Astrocyte (in vitro differentiated cells and primary cell): ENCODE measurements around the gene WHRN. TPM values are rescaled to one million over a fixed set of nuclear protein-coding genes. Genes with fewer than 3 reads are reported as not detected.

Source experiments
- DNase-seq: peaks from one replicate; pipeline ENCODE4 v3.0.0-alpha.2; 2010; ENCODE audit warnings: low read depth
- FAIRE-seq: peaks from 2 replicates; lab custom pipeline; 2011; peaks lifted over from hg19 to GRCh38; lab: Jason Lieb, UNC
- H2AFZ ChIP-seq: 2 replicates; pipeline ENCODE4 v1.6.0; 2012; ENCODE audit warnings: low read depth, low read length, inconsistent platforms
- H3K27ac ChIP-seq: 2 replicates; pipeline ENCODE4 v1.5.1; 2011; ENCODE audit warnings: low read depth, low read length, inconsistent platforms
- H3K27me3 ChIP-seq: 2 replicates; pipeline ENCODE4 v1.6.0; 2011; ENCODE audit warnings: low read length, inconsistent platforms; ENCODE audit not compliant: insufficient read depth
- H3K36me3 ChIP-seq: 2 replicates; pipeline ENCODE4 v1.5.1; 2011; ENCODE audit warnings: low read length, inconsistent platforms; ENCODE audit not compliant: insufficient read depth
- H3K4me1 ChIP-seq: 2 replicates; pipeline ENCODE4 v1.5.1; 2011; ENCODE audit warnings: low read length, inconsistent platforms; ENCODE audit not compliant: insufficient read depth
- H3K4me2 ChIP-seq: 2 replicates; pipeline ENCODE4 v1.6.0; 2012; ENCODE audit warnings: low read length, inconsistent platforms
- H3K4me3 ChIP-seq: 2 replicates; pipeline ENCODE4 v1.5.1; 2011; ENCODE audit warnings: low read depth, mild to moderate bottlenecking, low read length, inconsistent platforms; ENCODE audit not compliant: insufficient read depth
- H3K79me2 ChIP-seq: 2 replicates; pipeline ENCODE4 v1.6.0; 2012; ENCODE audit warnings: mild to moderate bottlenecking, low read length, inconsistent platforms; ENCODE audit not compliant: insufficient read depth
- H3K9ac ChIP-seq: 2 replicates; pipeline ENCODE4 v1.6.0; 2012; ENCODE audit warnings: mild to moderate bottlenecking, low read length, inconsistent platforms
- H3K9me3 ChIP-seq: 2 replicates; pipeline ENCODE4 v1.5.1; 2012; ENCODE audit warnings: low read depth, mild to moderate bottlenecking, low read length, inconsistent platforms; ENCODE audit not compliant: insufficient read depth
- H4K20me1 ChIP-seq: 2 replicates; pipeline ENCODE4 v1.6.0; 2012; ENCODE audit warnings: low read length, inconsistent platforms; ENCODE audit not compliant: insufficient read depth
- H3K27ac Mint-ChIP-seq: one replicate; pipeline ENCODE4 v1.8.0; 2021; ENCODE audit warnings: mild to moderate bottlenecking, mixed read lengths; ENCODE audit not compliant: unreplicated experiment
- H3K27me3 Mint-ChIP-seq: one replicate; pipeline ENCODE4 v1.8.0; 2021; ENCODE audit warnings: low read depth, mixed read lengths; ENCODE audit not compliant: unreplicated experiment
- H3K36me3 Mint-ChIP-seq: one replicate; pipeline ENCODE4 v1.8.0; 2021; ENCODE audit warnings: low read depth, mixed read lengths; ENCODE audit not compliant: unreplicated experiment
- H3K4me1 Mint-ChIP-seq: one replicate; pipeline ENCODE4 v1.8.0; 2021; ENCODE audit warnings: low read depth, mixed read lengths; ENCODE audit not compliant: unreplicated experiment
- H3K4me3 Mint-ChIP-seq: one replicate; pipeline ENCODE4 v1.8.0; 2021; ENCODE audit warnings: mild to moderate bottlenecking, moderate library complexity, mixed read lengths; ENCODE audit not compliant: unreplicated experiment
- H3K9me3 Mint-ChIP-seq: one replicate; pipeline ENCODE4 v1.8.0; 2021; ENCODE audit warnings: mild to moderate bottlenecking, mixed read lengths; ENCODE audit not compliant: unreplicated experiment
- CTCF ChIP-seq: IDR thresholded peaks from 2 replicates; pipeline ENCODE4 v1.5.1; 2011; ENCODE audit warnings: low read depth, mild to moderate bottlenecking, inconsistent platforms, low read length, moderate library complexity; ENCODE audit not compliant: insufficient read depth
- EZH2 ChIP-seq: IDR thresholded peaks from 2 replicates; pipeline ENCODE4 v1.6.1; 2012; ENCODE audit warnings: mild to moderate bottlenecking, low read length, inconsistent platforms; ENCODE audit not compliant: insufficient read depth
- total RNA-seq: library from RNA; stranded (reverse); gene quantifications from 2 replicates; pipeline ENCODE4 v1.2.1, GENCODE V29; 2021

Gene WHRN
- total RNA-seq, 1 donor from 2014 or later = 10.2 TPM

DNA sequence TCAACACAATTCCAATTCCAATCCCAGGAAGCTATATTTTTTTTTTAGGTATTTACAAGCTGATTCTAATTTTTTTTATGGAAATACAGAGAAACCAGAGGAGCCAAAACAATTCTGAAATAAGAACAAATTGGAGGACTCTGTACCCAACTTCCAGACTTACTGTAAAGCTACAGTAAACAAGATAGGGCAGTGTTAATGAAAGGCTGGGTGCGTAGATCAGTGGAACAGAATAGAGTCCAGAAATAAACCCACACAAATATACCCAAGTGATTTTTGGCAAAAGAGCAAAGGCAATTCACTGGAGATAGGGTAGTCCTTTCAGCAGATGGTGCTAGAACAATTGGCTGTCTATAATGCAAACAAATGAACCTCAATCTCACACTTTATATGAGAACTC is 50.6 kb downstream of the WHRN start:
- Histone ChIP-seq H3K79me2 (no peaks in the 10 kb centered on the region), H3K9ac (no peak overlapping the region), H3K4me2 (no peak overlapping the region), H3K4me3 (no peak overlapping the region), H3K27me3 (peaks cover 5% of the 10 kb centered on the region), H3K9me3 (no peaks in the 10 kb centered on the region), H3K36me3 (no peaks in the 10 kb centered on the region), H2AFZ (no peak overlapping the region), H3K27ac (no peak overlapping the region), H3K4me1 (no peaks in the 10 kb centered on the region), H4K20me1 (no peaks in the 10 kb centered on the region)
- H3K27ac Mint-ChIP-seq = no peak overlapping the region
- H3K9me3 Mint-ChIP-seq = peaks cover 3% of the 10 kb centered on the region
- TF ChIP-seq EZH2 = no peak
- no peak for TF ChIP-seq CTCF
- H3K4me1 Mint-ChIP-seq = no peaks in the 10 kb centered on the region
- FAIRE-seq (no peak), DNase-seq (no peak)
- H3K4me3 Mint-ChIP-seq = no peak overlapping the region
- peaks cover 11% of the 10 kb centered on the region for H3K27me3 Mint-ChIP-seq
- peaks cover 6% of the 10 kb centered on the region for H3K36me3 Mint-ChIP-seq

- TF ChIP-seq CTCF (no peak), EZH2 (no peak)
Observed at GRCh38 chr9:114452219-114453165, 52.8 kb downstream of the WHRN start.

DNA sequence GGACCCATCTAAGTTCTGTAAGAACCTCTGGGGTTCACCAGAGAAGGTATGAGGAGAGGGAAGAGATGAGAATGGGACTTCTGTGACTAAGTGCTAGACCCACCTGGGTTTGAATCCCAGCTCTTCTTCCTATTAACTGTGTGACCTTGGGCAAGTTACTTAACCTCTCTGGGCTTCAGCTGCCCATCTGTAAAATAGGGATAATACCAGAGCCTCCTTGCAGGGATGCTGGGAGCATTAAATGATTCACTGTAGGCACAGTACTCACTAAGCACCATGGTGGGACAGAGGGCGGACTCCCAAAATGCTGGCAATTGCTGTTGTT is 53.6 kb downstream of the WHRN start:
- Mint-ChIP-seq H3K4me3 (no peak overlapping the region), H3K27me3 (peaks cover 26% of the 10 kb centered on the region), H3K36me3 (no peaks in the 10 kb centered on the region), H3K27ac (no peak overlapping the region), H3K4me1 (peaks cover 5% of the 10 kb centered on the region), H3K9me3 (no peaks in the 10 kb centered on the region)
- Histone ChIP-seq H3K27ac (no peak overlapping the region), H3K27me3 (peaks cover 13% of the 10 kb centered on the region), H3K4me2 (no peak overlapping the region), H3K36me3 (no peaks in the 10 kb centered on the region), H4K20me1 (peaks cover 4% of the 10 kb centered on the region), H3K4me1 (peaks cover 7% of the 10 kb centered on the region), H2AFZ (no peak overlapping the region), H3K9ac (no peak overlapping the region), H3K4me3 (no peak overlapping the region), H3K79me2 (no peaks in the 10 kb centered on the region), H3K9me3 (no peaks in the 10 kb centered on the region)
- DNase-seq (no peak), FAIRE-seq (no peak)
- TF ChIP-seq EZH2 = no peak
- TF ChIP-seq CTCF = no peak

More at GRCh38 chr9:114452219-114453165, 52.8 kb downstream of the WHRN start:
- Histone ChIP-seq H3K4me1 (peaks cover 7% of the 10 kb centered on the region), H3K4me2 (no peak overlapping the region), H3K27ac (no peak overlapping the region), H3K4me3 (no peak overlapping the region), H3K27me3 (peaks cover 8% of the 10 kb centered on the region), H3K9ac (no peak overlapping the region), H3K79me2 (no peaks in the 10 kb centered on the region), H4K20me1 (peaks cover 4% of the 10 kb centered on the region), H3K9me3 (no peaks in the 10 kb centered on the region), H3K36me3 (no peaks in the 10 kb centered on the region), H2AFZ (no peak overlapping the region)
- no peak for FAIRE-seq
- Mint-ChIP-seq H3K4me1 (peaks cover 5% of the 10 kb centered on the region), H3K27me3 (peaks cover 19% of the 10 kb centered on the region), H3K9me3 (no peaks in the 10 kb centered on the region), H3K36me3 (no peaks in the 10 kb centered on the region), H3K4me3 (no peak overlapping the region), H3K27ac (no peak overlapping the region)
- no peak for DNase-seq
